Parathyroid adenoma (tissue), 2 donors: ENCODE measurements around the gene CDK5R1.

Experiments
- H2AFZ ChIP-seq: fragments of 300-600 bp; sonication (generic); one replicate; pipeline ENCODE4 v1.7.0; 2017; ENCODE audit warnings: antibody characterized with exemption, mild to moderate bottlenecking
- H3K27ac ChIP-seq: fragments of 300-600 bp; sonication (generic); one replicate; pipeline ENCODE4 v1.7.0; 2017
- H3K27me3 ChIP-seq: fragments of 300-600 bp; sonication (generic); one replicate; pipeline ENCODE4 v1.7.0; 2017; ENCODE audit warnings: low read length; ENCODE audit not compliant: control insufficient read depth, insufficient read depth
- H3K36me3 ChIP-seq: fragments of 300-600 bp; sonication (generic); one replicate; pipeline ENCODE4 v1.7.0; 2017; ENCODE audit warnings: low read length; ENCODE audit not compliant: control insufficient read depth, insufficient read depth
- H3K4me1 ChIP-seq: fragments of 300-600 bp; sonication (generic); one replicate; pipeline ENCODE4 v1.7.0; 2017; ENCODE audit warnings: control low read depth
- H3K4me2 ChIP-seq: fragments of 300-600 bp; sonication (generic); one replicate; pipeline ENCODE4 v1.7.0; 2017; ENCODE audit warnings: low read length
- H3K4me3 ChIP-seq: fragments of 300-600 bp; sonication (generic); one replicate; pipeline ENCODE4 v1.7.0; 2017; ENCODE audit warnings: low read depth, low read length
- H3K79me2 ChIP-seq: fragments of 300-600 bp; sonication (generic); one replicate; pipeline ENCODE4 v1.7.0; 2017; ENCODE audit warnings: control low read depth
- H3K9ac ChIP-seq: fragments of 300-600 bp; sonication (generic); one replicate; pipeline ENCODE4 v1.7.0; 2017; ENCODE audit warnings: mild to moderate bottlenecking
- H3K9me3 ChIP-seq: fragments of 300-600 bp; sonication (generic); one replicate; pipeline ENCODE4 v1.7.0; 2017; ENCODE audit warnings: low read length; ENCODE audit not compliant: control insufficient read depth
- TF ChIP-seq, protein P1 (sequence below): fragments of 300-600 bp; sonication (generic); IDR thresholded peaks from one replicate; pipeline ENCODE4 v1.7.0; 2017; ENCODE audit warnings: antibody characterized with exemption, mild to moderate bottlenecking
- donor health status: primary hyperparathyroidism.

The CDK5R1 gene

DNA sequence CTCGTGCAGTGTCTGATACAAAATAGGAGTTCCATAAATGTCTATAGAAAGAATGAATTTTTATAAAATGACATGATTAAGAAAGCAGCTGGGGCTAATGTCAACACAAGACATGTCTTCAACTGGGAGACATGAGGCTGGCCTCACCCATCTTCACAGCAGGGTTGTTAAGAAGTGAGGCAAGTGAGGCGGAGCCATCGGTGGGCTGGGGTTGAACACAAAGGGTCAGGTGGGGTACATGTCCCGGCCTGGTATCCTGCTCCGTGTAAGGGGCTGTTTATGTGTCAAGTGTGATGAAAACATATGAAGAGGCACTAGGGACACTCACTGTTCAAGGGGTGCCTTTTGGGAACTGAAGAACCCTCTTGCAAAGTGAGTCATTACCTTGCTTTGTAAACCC, 22.1 kb downstream of the CDK5R1 start:
- Histone ChIP-seq H3K9ac (no peak overlapping the region), H3K9me3 (no peaks in the 10 kb centered on the region), H3K79me2 (no peaks in the 10 kb centered on the region), H3K4me3 (no peak overlapping the region), H3K27ac (no peak overlapping the region), H3K4me2 (no peak overlapping the region), H3K4me1 (no peaks in the 10 kb centered on the region), H2AFZ (no peak overlapping the region), H3K27me3 (no peaks in the 10 kb centered on the region), H3K36me3 (no peaks in the 10 kb centered on the region)
- TF ChIP-seq, protein P1, sequence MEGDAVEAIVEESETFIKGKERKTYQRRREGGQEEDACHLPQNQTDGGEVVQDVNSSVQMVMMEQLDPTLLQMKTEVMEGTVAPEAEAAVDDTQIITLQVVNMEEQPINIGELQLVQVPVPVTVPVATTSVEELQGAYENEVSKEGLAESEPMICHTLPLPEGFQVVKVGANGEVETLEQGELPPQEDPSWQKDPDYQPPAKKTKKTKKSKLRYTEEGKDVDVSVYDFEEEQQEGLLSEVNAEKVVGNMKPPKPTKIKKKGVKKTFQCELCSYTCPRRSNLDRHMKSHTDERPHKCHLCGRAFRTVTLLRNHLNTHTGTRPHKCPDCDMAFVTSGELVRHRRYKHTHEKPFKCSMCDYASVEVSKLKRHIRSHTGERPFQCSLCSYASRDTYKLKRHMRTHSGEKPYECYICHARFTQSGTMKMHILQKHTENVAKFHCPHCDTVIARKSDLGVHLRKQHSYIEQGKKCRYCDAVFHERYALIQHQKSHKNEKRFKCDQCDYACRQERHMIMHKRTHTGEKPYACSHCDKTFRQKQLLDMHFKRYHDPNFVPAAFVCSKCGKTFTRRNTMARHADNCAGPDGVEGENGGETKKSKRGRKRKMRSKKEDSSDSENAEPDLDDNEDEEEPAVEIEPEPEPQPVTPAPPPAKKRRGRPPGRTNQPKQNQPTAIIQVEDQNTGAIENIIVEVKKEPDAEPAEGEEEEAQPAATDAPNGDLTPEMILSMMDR = no peak

DNA sequence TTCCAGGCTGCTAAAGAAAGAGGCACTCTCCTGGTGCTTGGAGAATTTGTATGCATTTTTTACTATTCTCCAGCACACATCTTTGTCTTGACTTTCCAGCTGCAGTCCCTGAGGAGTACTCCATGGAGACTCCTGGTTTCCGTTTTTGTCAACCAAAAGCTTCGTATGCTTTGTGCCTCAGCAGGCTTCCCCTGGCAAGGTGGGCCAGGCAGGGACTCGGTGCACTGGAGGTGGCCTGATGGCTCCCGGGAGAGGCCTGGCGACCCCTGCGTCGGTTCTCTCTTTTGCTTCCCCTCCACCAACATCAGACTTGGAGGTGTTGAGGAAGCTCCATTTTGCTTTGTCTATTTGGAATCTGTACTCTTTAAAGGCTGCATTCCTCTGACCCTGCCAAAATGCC, 23.7 kb downstream of the CDK5R1 start:
- TF ChIP-seq, protein P1 = no peak
- Histone ChIP-seq H3K9me3 (no peaks in the 10 kb centered on the region), H3K4me3 (no peak overlapping the region)

DNA sequence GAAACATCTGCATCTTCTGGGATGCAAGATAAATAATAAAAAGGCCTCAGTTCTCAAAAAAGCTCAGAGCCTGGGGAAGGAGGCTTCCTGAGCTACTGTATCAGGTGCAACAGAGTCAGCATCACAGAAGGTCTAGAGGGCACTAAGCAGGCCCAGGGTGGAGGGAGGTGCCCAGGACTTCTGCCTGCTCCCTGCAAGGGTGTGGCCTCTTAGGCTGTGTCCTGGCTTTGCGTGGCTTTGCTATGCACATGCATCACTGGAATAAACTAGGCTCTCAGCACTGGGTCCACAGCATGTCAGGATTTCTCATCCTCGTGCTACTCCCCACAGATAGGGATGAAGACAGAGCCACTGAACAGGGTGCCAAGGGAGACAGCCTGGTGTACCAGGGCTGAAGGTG, 25.5 kb downstream of the CDK5R1 start:
- Histone ChIP-seq H3K27me3 (no peaks in the 10 kb centered on the region), H3K79me2 (no peaks in the 10 kb centered on the region), H3K27ac (no peak overlapping the region), H3K9me3 (no peaks in the 10 kb centered on the region), H3K36me3 (no peaks in the 10 kb centered on the region), H3K4me3 (no peak overlapping the region), H2AFZ (no peak overlapping the region), H3K9ac (no peak overlapping the region), H3K4me2 (no peak overlapping the region), H3K4me1 (no peaks in the 10 kb centered on the region)
- TF ChIP-seq, protein P1 = no peak

More for the DNA sequence above, 23.7 kb downstream of the CDK5R1 start:
- Histone ChIP-seq H3K27ac (no peak overlapping the region), H2AFZ (no peak overlapping the region), H3K79me2 (no peaks in the 10 kb centered on the region), H3K4me2 (no peak overlapping the region), H3K4me1 (no peaks in the 10 kb centered on the region), H3K36me3 (no peaks in the 10 kb centered on the region), H3K27me3 (no peaks in the 10 kb centered on the region), H3K9ac (no peak overlapping the region)

DNA sequence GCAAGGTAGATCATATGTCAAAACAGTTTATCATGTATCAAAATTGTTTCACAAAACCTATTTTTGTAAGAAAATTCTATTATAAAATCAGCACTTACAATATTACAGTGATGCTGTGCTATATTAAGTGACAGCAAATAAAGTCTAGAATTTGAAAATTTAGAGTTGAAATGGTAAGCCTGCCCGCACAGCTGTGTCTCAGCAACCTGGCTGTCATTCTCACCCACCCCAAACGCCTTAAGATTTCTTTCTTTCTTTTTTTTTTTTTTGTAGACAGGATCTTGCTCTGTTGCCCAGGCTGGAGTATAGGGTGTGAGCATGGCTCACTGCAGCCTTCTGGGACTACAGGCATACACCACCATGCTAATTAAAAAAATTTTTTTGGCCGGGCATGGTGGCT, 26.8 kb downstream of the CDK5R1 start:
- Histone ChIP-seq H3K9ac (no peak overlapping the region), H3K27me3 (no peaks in the 10 kb centered on the region), H3K79me2 (no peaks in the 10 kb centered on the region), H3K9me3 (no peaks in the 10 kb centered on the region), H3K27ac (no peak overlapping the region), H3K4me2 (no peak overlapping the region), H3K4me3 (no peak overlapping the region), H3K4me1 (no peaks in the 10 kb centered on the region), H2AFZ (no peak overlapping the region), H3K36me3 (no peaks in the 10 kb centered on the region)
- TF ChIP-seq, protein P1 = no peak

DNA sequence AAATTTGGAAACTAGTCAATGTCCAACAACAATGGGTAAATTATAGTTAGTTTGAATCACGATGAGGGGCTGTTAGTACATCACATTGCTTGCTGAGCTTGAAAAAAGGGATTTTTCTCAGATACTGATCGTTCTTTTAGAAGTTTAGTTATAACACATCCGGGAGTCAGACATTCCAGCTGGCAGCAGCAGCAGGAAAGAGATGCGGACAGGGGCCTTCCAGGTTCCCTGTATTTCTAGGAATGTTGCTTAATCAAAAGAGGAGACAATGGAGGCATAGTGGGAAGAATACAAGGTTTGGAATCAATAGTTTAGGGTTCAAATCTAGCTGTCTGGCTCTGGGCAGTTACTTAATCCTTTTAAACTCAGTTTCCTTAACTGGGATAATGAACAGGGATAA, 27.8 kb downstream of the CDK5R1 start:
- TF ChIP-seq, protein P1 = no peak
- no peak overlapping the region for H2AFZ ChIP-seq
- no peaks in the 10 kb centered on the region for H3K79me2 ChIP-seq
- no peak overlapping the region for H3K4me2 ChIP-seq
- H3K4me1 ChIP-seq = no peaks in the 10 kb centered on the region
- no peak overlapping the region for H3K27ac ChIP-seq
- H3K9me3 ChIP-seq = no peaks in the 10 kb centered on the region
- H3K9ac ChIP-seq = no peak overlapping the region
- H3K36me3 ChIP-seq = no peaks in the 10 kb centered on the region
- H3K27me3 ChIP-seq = no peaks in the 10 kb centered on the region
- H3K4me3 ChIP-seq = no peak overlapping the region
